Endothelial cell of umbilical vein (primary cell): ENCODE data around the gene EMC7.

ENCODE experiments used
- EZH2 ChIP-seq: IDR thresholded peaks from 2 replicates; pipeline ENCODE4 v1.6.1; 2012; ENCODE audit warnings: borderline replicate concordance, low read depth, mild to moderate bottlenecking, moderate library complexity, low read length, inconsistent platforms; ENCODE audit not compliant: severe bottlenecking
- FOS ChIP-seq: IDR thresholded peaks from 2 replicates; pipeline ENCODE4 v1.6.1; 2011; ENCODE audit warnings: mild to moderate bottlenecking, low read length, moderate library complexity, borderline replicate concordance; ENCODE audit not compliant: insufficient read depth
- JUN ChIP-seq: IDR thresholded peaks from 2 replicates; pipeline ENCODE4 v1.6.1; 2011; ENCODE audit warnings: borderline replicate concordance, low read depth; ENCODE audit not compliant: insufficient read length, insufficient read depth
- POLR2A ChIP-seq: IDR thresholded peaks from 2 replicates; pipeline ENCODE4 v1.6.1; 2012; ENCODE audit warnings: low read depth, mild to moderate bottlenecking, control low read depth, low read length
- POLR2AphosphoS5 ChIP-seq: IDR thresholded peaks from 2 replicates; pipeline ENCODE4 v1.6.1; 2012; ENCODE audit warnings: low read depth, mild to moderate bottlenecking, control low read depth, low read length, moderate library complexity; ENCODE audit not compliant: insufficient read depth
- TF ChIP-seq, protein P1 (sequence below), 2 donors: IDR thresholded peaks; 1 replicate in 1 of 2; 2 replicates in 1 of 2; pipeline ENCODE4 v1.5.1; 2011; ENCODE audit warnings: low read length in 2 of 2, mild to moderate bottlenecking in 2 of 2, moderate library complexity in 2 of 2, control low read depth in 1 of 2, inconsistent platforms in 1 of 2, low read depth in 1 of 2; ENCODE audit not compliant: insufficient read depth in 1 of 2; ENCODE audit errors: extremely low read depth in 1 of 2
- TF ChIP-seq, protein P2 (sequence below): IDR thresholded peaks from 2 replicates; pipeline ENCODE4 v1.6.1; 2011; ENCODE audit not compliant: insufficient read depth, insufficient read length

DNA sequence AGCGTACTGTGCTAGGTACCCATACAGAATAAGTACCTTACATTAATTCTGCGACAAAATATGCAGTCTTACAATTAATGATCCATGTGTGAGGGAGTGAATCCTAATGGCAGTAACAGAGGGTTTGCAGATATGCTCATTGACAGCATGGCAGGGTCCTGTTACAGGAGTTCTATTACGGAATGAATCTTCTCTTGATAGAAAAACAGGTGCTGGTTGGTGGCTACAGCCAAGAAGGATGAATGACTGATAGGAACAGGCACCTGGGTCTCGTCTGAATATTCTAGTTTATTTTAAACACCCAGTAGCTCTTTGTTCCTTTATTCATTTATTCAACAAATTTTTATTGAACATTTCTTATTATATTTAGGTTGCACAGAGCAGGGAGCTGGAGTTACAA is 23.0 kb upstream of the EMC7 start:
- TF ChIP-seq EZH2 (no peak), POLR2A (no peak), JUN (no peak), POLR2AphosphoS5 (no peak), FOS (no peak)
- TF ChIP-seq, protein P1, sequence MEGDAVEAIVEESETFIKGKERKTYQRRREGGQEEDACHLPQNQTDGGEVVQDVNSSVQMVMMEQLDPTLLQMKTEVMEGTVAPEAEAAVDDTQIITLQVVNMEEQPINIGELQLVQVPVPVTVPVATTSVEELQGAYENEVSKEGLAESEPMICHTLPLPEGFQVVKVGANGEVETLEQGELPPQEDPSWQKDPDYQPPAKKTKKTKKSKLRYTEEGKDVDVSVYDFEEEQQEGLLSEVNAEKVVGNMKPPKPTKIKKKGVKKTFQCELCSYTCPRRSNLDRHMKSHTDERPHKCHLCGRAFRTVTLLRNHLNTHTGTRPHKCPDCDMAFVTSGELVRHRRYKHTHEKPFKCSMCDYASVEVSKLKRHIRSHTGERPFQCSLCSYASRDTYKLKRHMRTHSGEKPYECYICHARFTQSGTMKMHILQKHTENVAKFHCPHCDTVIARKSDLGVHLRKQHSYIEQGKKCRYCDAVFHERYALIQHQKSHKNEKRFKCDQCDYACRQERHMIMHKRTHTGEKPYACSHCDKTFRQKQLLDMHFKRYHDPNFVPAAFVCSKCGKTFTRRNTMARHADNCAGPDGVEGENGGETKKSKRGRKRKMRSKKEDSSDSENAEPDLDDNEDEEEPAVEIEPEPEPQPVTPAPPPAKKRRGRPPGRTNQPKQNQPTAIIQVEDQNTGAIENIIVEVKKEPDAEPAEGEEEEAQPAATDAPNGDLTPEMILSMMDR (IDR thresholded peaks at IDR 0.05; ENCODE audit: extremely low read depth in 1 of 2, insufficient read depth in 1 of 2, low read depth in 1 of 2, low read length in 2 of 2), result no peak
- TF ChIP-seq, protein P2, sequence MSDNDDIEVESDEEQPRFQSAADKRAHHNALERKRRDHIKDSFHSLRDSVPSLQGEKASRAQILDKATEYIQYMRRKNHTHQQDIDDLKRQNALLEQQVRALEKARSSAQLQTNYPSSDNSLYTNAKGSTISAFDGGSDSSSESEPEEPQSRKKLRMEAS, result no peak
